Activated T-helper 2 cell treated with anti-CD3 and anti-CD28 coated beads, Interferon-gamma antibody, Interleukin-2, Interleukin-4, amounts not matched to agents 10 μg/mL and 5 μg/mL and 100 μg/mL, durations not matched to agents 14 hours and 24 hours and 36 hours (primary cell): ENCODE measurements around the gene SH3PXD2B. TPM values are rescaled to one million over a fixed set of nuclear protein-coding genes. Genes with fewer than 3 reads are reported as not detected.
"Not testable (repeated sequence)": the region's sequence is repeated elsewhere in the genome, so short reads cannot be mapped to it uniquely, and the experiment has no call there.

Source experiments
- DNase-seq: peaks from one replicate; pipeline ENCODE4 v3.0.0; 2021; ENCODE audit warnings: low spot score
- H3K27ac Mint-ChIP-seq: one replicate; pipeline ENCODE4 v1.8.0; 2021; ENCODE audit warnings: mixed read lengths
- H3K27me3 Mint-ChIP-seq: one replicate; pipeline ENCODE4 v1.8.0; 2021; ENCODE audit warnings: low read depth, mixed read lengths
- H3K36me3 Mint-ChIP-seq: one replicate; pipeline ENCODE4 v1.8.0; 2021; ENCODE audit warnings: low read depth, mixed read lengths
- H3K4me1 Mint-ChIP-seq: one replicate; pipeline ENCODE4 v1.8.0; 2021; ENCODE audit warnings: low read depth, mixed read lengths
- H3K4me3 Mint-ChIP-seq: one replicate; pipeline ENCODE4 v1.8.0; 2021; ENCODE audit warnings: low read depth, mild to moderate bottlenecking, moderate library complexity, mixed read lengths
- H3K9me3 Mint-ChIP-seq: one replicate; pipeline ENCODE4 v1.8.0; 2021; ENCODE audit warnings: mixed read lengths
- intact Hi-C: fragments of 100-400 bp; cut with micrococcal nuclease; formaldehyde crosslinking; loops from one replicate; pipeline ENCODE4 v1.15.1; 2023
- total RNA-seq: library from RNA; stranded (reverse); gene quantifications from 2 replicates; pipeline ENCODE4 v1.2.3, GENCODE V29; 2022

SH3PXD2B gene
- total RNA-seq, 1 donor from 2014 or later, result 0.11 TPM

GRCh38 chr5:172412724-172413286 is 41.5 kb downstream of the SH3PXD2B start:
- no peak for DNase-seq
- Mint-ChIP-seq H3K4me3 (no peak overlapping the region), H3K36me3 (no peaks in the 10 kb centered on the region), H3K27me3 (no peaks in the 10 kb centered on the region), H3K4me1 (peaks cover 24% of the 10 kb centered on the region), H3K27ac (peak overlapping the region; percentile 1), H3K9me3 (no peaks in the 10 kb centered on the region)
- intact Hi-C loops, result loop anchor here (1.0 kb wide), 1 partner anchor 30 kb away; no protein-coding TSS in a partner anchor

- intact Hi-C loops, result loop anchor here (1.0 kb wide), 1 partner anchor 32 kb away; no protein-coding TSS in a partner anchor
- Mint-ChIP-seq H3K4me3 (no peak overlapping the region), H3K4me1 (peaks cover 24% of the 10 kb centered on the region), H3K27ac (peak overlapping the region; percentile 38), H3K27me3 (peaks cover 2% of the 10 kb centered on the region), H3K36me3 (no peaks in the 10 kb centered on the region), H3K9me3 (no peaks in the 10 kb centered on the region)
- DNase-seq, result no peak
These were observed 42.7 kb downstream of the SH3PXD2B start for GRCh38 chr5:172411484-172412072.

GRCh38 chr5:172410662-172411483 is 43.5 kb downstream of the SH3PXD2B start:
- no peak for DNase-seq
- H3K4me1 Mint-ChIP-seq, result peaks cover 24% of the 10 kb centered on the region
- intact Hi-C loops, result no loop called here
- H3K4me3 Mint-ChIP-seq, result no peak overlapping the region
- H3K9me3 Mint-ChIP-seq, result no peaks in the 10 kb centered on the region
- H3K36me3 Mint-ChIP-seq, result no peaks in the 10 kb centered on the region
- no peak overlapping the region for H3K27ac Mint-ChIP-seq
- H3K27me3 Mint-ChIP-seq, result peaks cover 4% of the 10 kb centered on the region

- H3K4me1 Mint-ChIP-seq, result peaks cover 24% of the 10 kb centered on the region
- no peak for DNase-seq
- no peaks in the 10 kb centered on the region for H3K9me3 Mint-ChIP-seq
- H3K4me3 Mint-ChIP-seq, result no peak overlapping the region
- H3K27ac Mint-ChIP-seq, result no peak overlapping the region
- peaks cover 5% of the 10 kb centered on the region for H3K27me3 Mint-ChIP-seq
- H3K36me3 Mint-ChIP-seq, result no peaks in the 10 kb centered on the region
- intact Hi-C loops, result no loop called here
These were observed 44.2 kb downstream of the SH3PXD2B start for GRCh38 chr5:172410160-172410559.

GRCh38 chr5:172409477-172409876 is 44.8 kb downstream of the SH3PXD2B start:
- DNase-seq, H3K36me3 Mint-ChIP-seq, H3K4me3 Mint-ChIP-seq, H3K27me3 Mint-ChIP-seq, H3K27ac Mint-ChIP-seq, H3K9me3 Mint-ChIP-seq, intact Hi-C loops: not testable (repeated sequence)
- peaks cover 24% of the 10 kb centered on the region for H3K4me1 Mint-ChIP-seq

- Mint-ChIP-seq H3K36me3 (no peaks in the 10 kb centered on the region), H3K27ac (no peak overlapping the region)
- no peak for DNase-seq
These were observed 46.5 kb downstream of the SH3PXD2B start for GRCh38 chr5:172407822-172408221.

GRCh38 chr5:172407241-172407691 is 47.1 kb downstream of the SH3PXD2B start:
- Mint-ChIP-seq H3K4me3 (no peak overlapping the region), H3K36me3 (no peaks in the 10 kb centered on the region), H3K4me1 (peaks cover 14% of the 10 kb centered on the region), H3K9me3 (no peaks in the 10 kb centered on the region), H3K27ac (no peak overlapping the region), H3K27me3 (peaks cover 8% of the 10 kb centered on the region)
- intact Hi-C loops, result no loop called here
- DNase-seq, result no peak

More at GRCh38 chr5:172407822-172408221, 46.5 kb downstream of the SH3PXD2B start:
- Mint-ChIP-seq H3K4me3 (no peak overlapping the region), H3K4me1 (peaks cover 19% of the 10 kb centered on the region), H3K9me3 (no peaks in the 10 kb centered on the region), H3K27me3 (peaks cover 8% of the 10 kb centered on the region)
- intact Hi-C loops, result no loop called here

GRCh38 chr5:172405226-172406107 is 48.9 kb downstream of the SH3PXD2B start:
- intact Hi-C loops, result no loop called here
- H3K36me3 Mint-ChIP-seq, result no peaks in the 10 kb centered on the region
- DNase-seq, result no peak
- no peaks in the 10 kb centered on the region for H3K9me3 Mint-ChIP-seq
- H3K27ac Mint-ChIP-seq, result no peak overlapping the region
- H3K27me3 Mint-ChIP-seq, result peaks cover 13% of the 10 kb centered on the region
- H3K4me3 Mint-ChIP-seq, result no peak overlapping the region
- peaks cover 6% of the 10 kb centered on the region for H3K4me1 Mint-ChIP-seq

- no peaks in the 10 kb centered on the region for H3K4me1 Mint-ChIP-seq
- no peaks in the 10 kb centered on the region for H3K36me3 Mint-ChIP-seq
- peaks cover 14% of the 10 kb centered on the region for H3K27me3 Mint-ChIP-seq
- H3K4me3 Mint-ChIP-seq, result no peak overlapping the region
- H3K27ac Mint-ChIP-seq, result no peak overlapping the region
- DNase-seq, result no peak
- no peaks in the 10 kb centered on the region for H3K9me3 Mint-ChIP-seq
- intact Hi-C loops, result no loop called here
These were observed 49.6 kb downstream of the SH3PXD2B start for GRCh38 chr5:172404746-172405145.

GRCh38 chr5:172403817-172404216 is 50.5 kb downstream of the SH3PXD2B start:
- intact Hi-C loops, result no loop called here

GRCh38 chr5:172403189-172403796 is 51.0 kb downstream of the SH3PXD2B start:
- peaks cover 17% of the 10 kb centered on the region for H3K27me3 Mint-ChIP-seq
- intact Hi-C loops, result no loop called here
- H3K36me3 Mint-ChIP-seq, result no peaks in the 10 kb centered on the region
- no peaks in the 10 kb centered on the region for H3K4me1 Mint-ChIP-seq
- DNase-seq, result no peak
- H3K9me3 Mint-ChIP-seq, result no peaks in the 10 kb centered on the region
- no peak overlapping the region for H3K27ac Mint-ChIP-seq
- no peak overlapping the region for H3K4me3 Mint-ChIP-seq

More at GRCh38 chr5:172403817-172404216, 50.5 kb downstream of the SH3PXD2B start:
- Mint-ChIP-seq H3K27me3 (peaks cover 17% of the 10 kb centered on the region), H3K9me3 (no peaks in the 10 kb centered on the region), H3K4me1 (no peaks in the 10 kb centered on the region), H3K36me3 (no peaks in the 10 kb centered on the region), H3K27ac (no peak overlapping the region), H3K4me3 (no peak overlapping the region)
- DNase-seq, result no peak
